Activated CD8-positive, alpha-beta T cell treated with anti-CD3 and anti-CD28 coated beads for 36 hours (primary cell): Measurements from ENCODE around the gene LMO3. TPM values are rescaled to one million over a fixed set of nuclear protein-coding genes. Genes with fewer than 3 reads are reported as not detected.

Source experiments
- ATAC-seq: fragments of 200-7000 bp; cut with Tn5 transposase; one replicate; pipeline ENCODE4 v1.10.0; 2021; ENCODE audit warnings: mild to moderate bottlenecking, moderate library complexity
- CTCF ChIA-PET: fragments of 350-600 bp; sonication (Branson Sonifier 250); formaldehyde crosslinking; loops from one replicate; lab custom pipeline; 2021; ENCODE audit warnings: antibody characterized with exemption; lab: Charles Lee
- POLR2A ChIA-PET: fragments of 350-600 bp; sonication (Branson Sonifier 250); formaldehyde crosslinking; loops from one replicate; lab custom pipeline; 2021; ENCODE audit warnings: antibody characterized with exemption; lab: Charles Lee
- DNase-seq: peaks from one replicate; pipeline ENCODE4 v3.0.0-alpha.2; 2020
- H3K27ac Mint-ChIP-seq: one replicate; pipeline ENCODE4 v1.8.0; 2021; ENCODE audit warnings: mild to moderate bottlenecking, mixed read lengths
- H3K27me3 Mint-ChIP-seq: one replicate; pipeline ENCODE4 v1.8.0; 2021; ENCODE audit warnings: mixed read lengths
- H3K36me3 Mint-ChIP-seq: one replicate; pipeline ENCODE4 v1.8.0; 2021; ENCODE audit warnings: low read depth, mixed read lengths
- H3K4me1 Mint-ChIP-seq: one replicate; pipeline ENCODE4 v1.8.0; 2021; ENCODE audit warnings: low read depth, mixed read lengths
- H3K4me3 Mint-ChIP-seq: one replicate; pipeline ENCODE4 v1.8.0; 2021; ENCODE audit warnings: mild to moderate bottlenecking, moderate library complexity, mixed read lengths
- H3K9me3 Mint-ChIP-seq: one replicate; pipeline ENCODE4 v1.8.0; 2021; ENCODE audit warnings: mixed read lengths
- intact Hi-C: fragments of 100-400 bp; cut with micrococcal nuclease; formaldehyde crosslinking; loops from one replicate; pipeline ENCODE4 v1.10.0; 2022
- total RNA-seq, 2 experiments: library from RNA; stranded (reverse); gene quantifications; one replicate each; pipeline ENCODE4 v1.2.3, GENCODE V29; 2021
- TF ChIP-seq, protein P1 (sequence below): fragments of 200-600 bp; IDR thresholded peaks from one replicate; pipeline ENCODE4 v1.8.0; 2022; ENCODE audit warnings: antibody characterized with exemption, mild to moderate bottlenecking

The LMO3 gene
- total RNA-seq, 2 experiments from 2014 or later = not detected

DNA sequence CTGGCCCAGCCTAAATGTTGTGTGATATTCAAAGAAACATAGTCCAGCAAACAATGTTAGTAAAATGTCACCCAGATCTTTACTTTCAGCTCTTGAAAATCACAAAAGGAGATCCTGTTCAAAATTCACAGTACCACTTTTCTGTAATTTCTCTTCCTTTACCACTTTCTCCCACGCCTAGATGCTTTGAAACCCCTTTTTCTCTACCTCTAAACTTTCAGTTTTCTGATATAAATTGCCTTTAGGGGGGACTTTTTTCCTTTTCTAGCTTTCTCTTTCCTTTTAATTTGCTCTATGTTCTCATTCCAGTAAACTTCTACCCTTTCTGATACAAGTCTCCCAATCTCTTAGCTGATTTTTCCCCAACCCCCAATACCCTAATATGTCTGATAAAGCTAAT lies 101.8 kb downstream of the LMO3 start:
- no peaks in the 10 kb centered on the region for H3K4me1 Mint-ChIP-seq
- H3K4me3 Mint-ChIP-seq = no peak overlapping the region
- H3K36me3 Mint-ChIP-seq = no peaks in the 10 kb centered on the region
- DNase-seq (no peak), ATAC-seq (no peak)
- no peaks in the 10 kb centered on the region for H3K27me3 Mint-ChIP-seq
- H3K27ac Mint-ChIP-seq = no peak overlapping the region
- intact Hi-C loops = no loop called here
- TF ChIP-seq, protein P1, sequence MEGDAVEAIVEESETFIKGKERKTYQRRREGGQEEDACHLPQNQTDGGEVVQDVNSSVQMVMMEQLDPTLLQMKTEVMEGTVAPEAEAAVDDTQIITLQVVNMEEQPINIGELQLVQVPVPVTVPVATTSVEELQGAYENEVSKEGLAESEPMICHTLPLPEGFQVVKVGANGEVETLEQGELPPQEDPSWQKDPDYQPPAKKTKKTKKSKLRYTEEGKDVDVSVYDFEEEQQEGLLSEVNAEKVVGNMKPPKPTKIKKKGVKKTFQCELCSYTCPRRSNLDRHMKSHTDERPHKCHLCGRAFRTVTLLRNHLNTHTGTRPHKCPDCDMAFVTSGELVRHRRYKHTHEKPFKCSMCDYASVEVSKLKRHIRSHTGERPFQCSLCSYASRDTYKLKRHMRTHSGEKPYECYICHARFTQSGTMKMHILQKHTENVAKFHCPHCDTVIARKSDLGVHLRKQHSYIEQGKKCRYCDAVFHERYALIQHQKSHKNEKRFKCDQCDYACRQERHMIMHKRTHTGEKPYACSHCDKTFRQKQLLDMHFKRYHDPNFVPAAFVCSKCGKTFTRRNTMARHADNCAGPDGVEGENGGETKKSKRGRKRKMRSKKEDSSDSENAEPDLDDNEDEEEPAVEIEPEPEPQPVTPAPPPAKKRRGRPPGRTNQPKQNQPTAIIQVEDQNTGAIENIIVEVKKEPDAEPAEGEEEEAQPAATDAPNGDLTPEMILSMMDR = no peak
- POLR2A ChIA-PET = no interaction called here
- no peaks in the 10 kb centered on the region for H3K9me3 Mint-ChIP-seq
- CTCF ChIA-PET = no interaction called here

DNA sequence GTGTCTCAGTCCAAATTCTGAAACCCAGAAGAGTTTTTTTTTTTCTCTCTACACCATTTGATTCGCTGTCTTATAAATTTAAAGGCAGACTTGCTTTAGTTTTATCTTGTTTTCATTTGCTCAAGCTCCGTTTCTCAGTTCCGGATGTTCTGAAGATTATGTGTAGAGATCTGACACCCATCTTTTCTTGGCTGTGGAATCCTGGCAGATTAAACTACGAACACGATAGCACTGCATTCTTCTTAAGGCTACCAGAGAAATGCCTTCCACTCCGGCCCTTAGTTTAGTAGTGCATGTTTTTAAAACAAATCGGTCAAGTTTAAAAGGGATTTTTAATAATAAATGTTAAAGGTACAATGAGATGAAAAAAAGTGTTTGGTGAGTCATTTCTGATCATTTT lies 106.4 kb downstream of the LMO3 start:
- Mint-ChIP-seq H3K9me3 (peaks cover 2% of the 10 kb centered on the region), H3K27ac (no peak overlapping the region), H3K4me1 (no peaks in the 10 kb centered on the region), H3K4me3 (no peak overlapping the region), H3K27me3 (no peaks in the 10 kb centered on the region), H3K36me3 (no peaks in the 10 kb centered on the region)
- ChIA-PET POLR2A (no interaction called here), CTCF (no interaction called here)
- TF ChIP-seq, protein P1 = no peak
- DNase-seq = no peak
- ATAC-seq = no peak
- intact Hi-C loops = no loop called here
